22Rv1 (cell line): Measurements from ENCODE around the gene DTX2.
"Not testable (repeated sequence)": the region's sequence is repeated elsewhere in the genome, so short reads cannot be mapped to it uniquely, and the experiment has no call there.

ENCODE experiments used
- CTCF ChIP-seq: fragments of 450-650 bp; IDR thresholded peaks from 2 replicates; pipeline ENCODE4 v1.5.1; 2017; ENCODE audit warnings: mild to moderate bottlenecking
- ZFX ChIP-seq: fragments of 450-650 bp; IDR thresholded peaks from 2 replicates; pipeline ENCODE4 v1.6.1; 2017; ENCODE audit warnings: antibody characterized with exemption, borderline replicate concordance

GRCh38 chr7:76476280-76476679 is 14.8 kb downstream of the DTX2 start:
- TF ChIP-seq CTCF, ZFX: not testable (repeated sequence)
